Adrenal gland (tissue), 12 donors: Measurements from ENCODE around the gene ANO6. TPM values are rescaled to one million over a fixed set of nuclear protein-coding genes. Genes with fewer than 3 reads are reported as not detected.

ENCODE experiments used
- DNase-seq, 7 donors: peaks; one replicate each; pipeline ENCODE4 v3.0.0-alpha.2; 2019 to 2020
- H3K27ac ChIP-seq, 5 donors: fragments of 200-600 bp; sonication (generic) in 4 of 5; 1 replicate in 3 of 5; 2 replicates in 2 of 5; pipeline versions ENCODE4 v1.5.1 to v1.8.0; 2016 to 2020; ENCODE audit warnings: mild to moderate bottlenecking in 1 of 5
- H3K27me3 ChIP-seq: fragments of 200-600 bp; 2 replicates; pipeline ENCODE4 v1.8.0; 2021
- H3K36me3 ChIP-seq, 2 donors: fragments of 200-600 bp; replicated peaks in 1 of 2; 1 replicate in 1 of 2; 2 replicates in 1 of 2; pipeline versions ENCODE4 v1.5.1 to v1.8.0; 2018 to 2022
- H3K4me1 ChIP-seq, 2 donors: fragments of 200-600 bp; replicated peaks in 1 of 2; 1 replicate in 1 of 2; 2 replicates in 1 of 2; pipeline versions ENCODE4 v1.5.1 to v1.8.0; 2018 to 2021
- H3K4me3 ChIP-seq, 4 donors: fragments of 200-600 bp; sonication (generic) in 3 of 4; one replicate each; pipeline ENCODE4 v1.5.1; 2016 to 2018
- H3K9me3 ChIP-seq, 3 donors: fragments of 200-600 bp; sonication (generic) in 1 of 3; replicated peaks in 1 of 3; 1 replicate in 2 of 3; 2 replicates in 1 of 3; pipeline versions ENCODE4 v1.5.1 to v1.8.0; 2016 to 2021
- POLR2A ChIP-seq, 2 donors: fragments of 450-650 bp; IDR thresholded peaks; one replicate each; pipeline ENCODE4 v1.6.1; 2017; ENCODE audit warnings: antibody characterized with exemption in 2 of 2, mild to moderate bottlenecking in 2 of 2, moderate library complexity in 1 of 2
- WGBS, 4 donors: extraction: QIAGEN DNeasy Blood & Tissue Kit in 2 of 4; methylation state at CpG; one replicate each; pipeline versions ENCODE4 v1.1.5 to v1.1.7; 2013 to 2017; 5-methylcytosine and 5-hydroxymethylcytosine counted together
- intact Hi-C, 2 donors: fragments of 100-400 bp; cut with DNase I; formaldehyde crosslinking; loops; one replicate each; pipeline versions ENCODE4 v1.14.1 to v1.15.0; 2022 to 2023
- polyA plus RNA-seq, 3 donors: library from polyadenylated mRNA; stranded (reverse); fragments of 200-250 nt in 2 of 3; fragments of 350-450 nt in 1 of 3; fragmentation: Illumina TruSeq in 1 of 3; extraction: RNeasy Lipid Tissue Mini Kit (QIAGEN cat#74804) in 1 of 3; gene quantifications; one replicate each; pipeline ENCODE4 v1.2.3, GENCODE V29; 2013 to 2014
- total RNA-seq, 9 donors: library from RNA; depleted of rRNA in 4 of 9; stranded (reverse); fragments of >200 nt in 4 of 9; fragments of 120-200 nt in 1 of 9; fragmentation: NEBNext Ultra II Directional in 1 of 9; extraction: Animal tissue kit (Norgen Biotek cat#: 25700) in 1 of 9; gene quantifications; one replicate each; pipeline versions ENCODE4 v1.1.0 to v1.2.4, GENCODE V29; 2013 to 2023
- TF ChIP-seq, protein P1 (sequence below), 6 experiments: fragments of 450-650 bp in 4 of 6; fragments of 200-600 bp in 2 of 6; sonication (generic) in 1 of 6; IDR thresholded peaks; 1 replicate in 5 of 6; 2 replicates in 1 of 6; pipeline versions ENCODE4 v1.5.1 to v1.8.0; 2016 to 2021; ENCODE audit warnings: antibody characterized with exemption in 6 of 6, mild to moderate bottlenecking in 2 of 6, moderate library complexity in 1 of 6
- donor health status: healthy with polysubstance abuse.
- donor health status: Bipolar disorder and iron deficiency.
- donor health status: DM: yes; HTN: yes; CAD: no.
- donor health status: DM: no; HTN: no; CAD: no.
- donor health status: DM: no; HTN: no; CAD: no.
- donor health status: DM: yes; HTN: yes; CAD: no.

The ANO6 gene
- total and polyA plus RNA-seq, 12 donors, result 7.5 to 92.3 (median 54.4) TPM

GRCh38 chr12:45242180-45242579 lies 26.3 kb downstream of the ANO6 start:
- Histone ChIP-seq H3K27me3 (no peaks in the 10 kb centered on the region), H3K4me1 (peaks cover 0 to 5% of the 10 kb centered on the region in 2 donors), H3K9me3 (no peaks in the 10 kb centered on the region), H3K36me3 (no peaks in the 10 kb centered on the region), H3K4me3 (no peak overlapping the region), H3K27ac (no peak overlapping the region)
- WGBS, 4 donors, result 93 to 98% (median 95%) methylated on average over 9 to 11 of the region's 11 CpGs
- intact Hi-C loops, result no loop called here
- TF ChIP-seq, protein P1, sequence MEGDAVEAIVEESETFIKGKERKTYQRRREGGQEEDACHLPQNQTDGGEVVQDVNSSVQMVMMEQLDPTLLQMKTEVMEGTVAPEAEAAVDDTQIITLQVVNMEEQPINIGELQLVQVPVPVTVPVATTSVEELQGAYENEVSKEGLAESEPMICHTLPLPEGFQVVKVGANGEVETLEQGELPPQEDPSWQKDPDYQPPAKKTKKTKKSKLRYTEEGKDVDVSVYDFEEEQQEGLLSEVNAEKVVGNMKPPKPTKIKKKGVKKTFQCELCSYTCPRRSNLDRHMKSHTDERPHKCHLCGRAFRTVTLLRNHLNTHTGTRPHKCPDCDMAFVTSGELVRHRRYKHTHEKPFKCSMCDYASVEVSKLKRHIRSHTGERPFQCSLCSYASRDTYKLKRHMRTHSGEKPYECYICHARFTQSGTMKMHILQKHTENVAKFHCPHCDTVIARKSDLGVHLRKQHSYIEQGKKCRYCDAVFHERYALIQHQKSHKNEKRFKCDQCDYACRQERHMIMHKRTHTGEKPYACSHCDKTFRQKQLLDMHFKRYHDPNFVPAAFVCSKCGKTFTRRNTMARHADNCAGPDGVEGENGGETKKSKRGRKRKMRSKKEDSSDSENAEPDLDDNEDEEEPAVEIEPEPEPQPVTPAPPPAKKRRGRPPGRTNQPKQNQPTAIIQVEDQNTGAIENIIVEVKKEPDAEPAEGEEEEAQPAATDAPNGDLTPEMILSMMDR (IDR thresholded peaks at IDR 0.05), result no peak
- DNase-seq, result no peak

DNA sequence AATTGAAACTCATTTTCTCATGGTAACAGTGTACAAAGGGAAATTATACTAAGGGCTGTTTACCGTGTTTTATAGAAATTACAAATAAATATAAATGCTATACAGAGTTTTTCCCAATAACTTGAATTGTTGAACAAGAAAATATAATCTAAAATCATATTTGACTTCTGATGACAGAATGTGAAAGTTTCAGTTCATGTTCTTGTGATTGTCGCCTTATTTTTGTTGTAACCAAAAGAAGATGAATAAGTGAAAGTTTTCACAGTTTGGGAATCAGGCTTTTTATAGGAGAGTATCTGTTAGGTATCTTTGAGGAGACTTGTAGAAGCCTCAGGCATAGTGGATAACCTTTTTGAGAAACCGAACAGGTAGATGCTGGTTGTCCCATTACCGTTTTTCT lies 28.1 kb downstream of the ANO6 start:
- Histone ChIP-seq H3K27ac (peak overlapping the region in 2 of 5 donors; percentile 15 to 51), H3K27me3 (no peaks in the 10 kb centered on the region), H3K36me3 (no peaks in the 10 kb centered on the region), H3K4me3 (no peak overlapping the region), H3K4me1 (peaks cover 0 to 6% of the 10 kb centered on the region in 2 donors), H3K9me3 (no peaks in the 10 kb centered on the region)
- no peak for DNase-seq
- intact Hi-C loops, result no loop called here
- WGBS, 4 donors, result 85 to 88% (median 87%) methylated on average over 4 of the region's 4 CpGs
- no peak for TF ChIP-seq POLR2A (IDR thresholded peaks at IDR 0.05)

DNA sequence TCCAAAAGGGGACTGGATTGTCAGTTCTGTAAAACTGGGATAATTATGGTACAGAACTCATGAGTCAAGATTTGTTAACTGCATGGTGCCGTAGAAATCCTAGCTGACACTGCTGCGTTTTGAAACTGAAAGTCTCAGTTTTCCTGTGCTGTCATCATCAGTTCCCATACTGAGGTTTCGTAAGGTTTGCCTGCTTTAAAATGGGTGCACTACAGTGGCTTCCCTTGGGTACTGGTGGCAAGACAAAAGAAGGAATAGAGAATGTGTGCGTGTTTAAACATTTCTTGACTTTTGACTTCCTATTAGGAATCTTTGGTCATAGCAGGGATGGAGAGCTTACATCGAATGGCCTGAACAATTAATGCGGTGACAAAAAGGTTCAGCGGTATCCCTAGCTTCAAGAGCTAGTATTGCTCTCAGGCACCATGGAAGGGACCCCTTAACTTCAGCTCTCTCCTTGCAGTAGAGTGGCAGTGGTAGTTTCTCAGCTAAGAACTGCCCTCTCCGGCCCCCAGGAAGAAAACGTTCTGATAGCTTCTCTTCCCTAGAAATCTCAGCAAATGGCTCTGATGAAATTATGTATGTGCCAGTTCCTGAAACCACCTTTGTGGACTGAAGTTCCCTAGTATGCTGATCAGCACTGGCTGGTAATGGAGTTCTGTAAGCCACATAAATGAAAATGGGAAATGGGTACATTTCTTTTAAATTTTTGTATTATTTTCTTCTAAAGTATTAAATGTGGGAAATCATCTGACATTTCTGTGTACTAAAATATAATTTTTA lies 28.9 kb downstream of the ANO6 start:
- Histone ChIP-seq H3K27ac (peak overlapping the region in 3 of 5 donors; percentile 2 to 51 (median 40)), H3K27me3 (no peaks in the 10 kb centered on the region), H3K4me1 (peaks cover 0 to 7% of the 10 kb centered on the region in 2 donors), H3K36me3 (no peaks in the 10 kb centered on the region), H3K9me3 (no peaks in the 10 kb centered on the region), H3K4me3 (no peak overlapping the region)
- intact Hi-C loops, result no loop called here
- TF ChIP-seq POLR2A (IDR thresholded peaks at IDR 0.05), result no peak
- TF ChIP-seq, protein P1 (IDR thresholded peaks at IDR 0.05), result peak in 2 of 6 experiments; percentile 12 to 35
- peak in 2 of 7 donors; percentile 19 to 30 for DNase-seq
- WGBS, 4 donors, result 69 to 82% (median 75%) methylated on average over 9 of the region's 9 CpGs

DNA sequence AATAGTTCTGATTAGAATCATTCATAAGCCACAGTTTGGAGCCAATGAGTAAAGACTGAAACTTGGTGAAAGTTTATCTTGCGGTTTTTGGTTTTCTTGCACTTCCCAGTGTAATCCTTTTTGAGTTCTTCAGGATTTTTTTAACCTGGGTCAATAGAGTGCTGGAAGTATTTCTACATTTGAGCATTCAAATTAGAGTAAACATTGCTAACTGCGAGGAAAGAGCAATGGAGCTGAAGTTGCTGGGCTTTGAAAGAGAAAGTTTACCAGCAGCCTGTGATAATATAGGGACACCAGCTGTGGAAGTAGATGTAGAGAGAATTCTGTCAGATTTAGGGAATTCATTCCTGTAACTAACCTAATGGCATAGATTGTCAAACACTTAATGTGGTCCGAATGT lies 30.3 kb downstream of the ANO6 start:
- H3K27me3 ChIP-seq, result no peaks in the 10 kb centered on the region
- no peak overlapping the region for H3K27ac ChIP-seq
- no peaks in the 10 kb centered on the region for H3K9me3 ChIP-seq
- no peaks in the 10 kb centered on the region for H3K36me3 ChIP-seq
- TF ChIP-seq POLR2A (IDR thresholded peaks at IDR 0.05), result no peak
- TF ChIP-seq, protein P1 (IDR thresholded peaks at IDR 0.05), result no peak
- H3K4me1 ChIP-seq, result peaks cover 0 to 7% of the 10 kb centered on the region in 2 donors
- H3K4me3 ChIP-seq, result no peak overlapping the region
- 82 to 93% (median 92%) methylated on average over 3 of the region's 3 CpGs for WGBS, 4 donors
- DNase-seq, result no peak
- intact Hi-C loops, result no loop called here

- intact Hi-C loops, result no loop called here
- H3K36me3 ChIP-seq, result no peaks in the 10 kb centered on the region
- no peak overlapping the region for H3K4me3 ChIP-seq
- H3K4me1 ChIP-seq, result peaks cover 0 to 7% of the 10 kb centered on the region in 2 donors
- H3K27me3 ChIP-seq, result no peaks in the 10 kb centered on the region
- TF ChIP-seq POLR2A (IDR thresholded peaks at IDR 0.05), result no peak
- TF ChIP-seq, protein P1 (IDR thresholded peaks at IDR 0.05), result no peak
- DNase-seq, result no peak
- no peaks in the 10 kb centered on the region for H3K9me3 ChIP-seq
- no peak overlapping the region for H3K27ac ChIP-seq
These were observed 31.7 kb downstream of the ANO6 start for GRCh38 chr12:45247589-45247988.
